ENCODE measurements around the gene MIDN.

Gene MIDN

DNA sequence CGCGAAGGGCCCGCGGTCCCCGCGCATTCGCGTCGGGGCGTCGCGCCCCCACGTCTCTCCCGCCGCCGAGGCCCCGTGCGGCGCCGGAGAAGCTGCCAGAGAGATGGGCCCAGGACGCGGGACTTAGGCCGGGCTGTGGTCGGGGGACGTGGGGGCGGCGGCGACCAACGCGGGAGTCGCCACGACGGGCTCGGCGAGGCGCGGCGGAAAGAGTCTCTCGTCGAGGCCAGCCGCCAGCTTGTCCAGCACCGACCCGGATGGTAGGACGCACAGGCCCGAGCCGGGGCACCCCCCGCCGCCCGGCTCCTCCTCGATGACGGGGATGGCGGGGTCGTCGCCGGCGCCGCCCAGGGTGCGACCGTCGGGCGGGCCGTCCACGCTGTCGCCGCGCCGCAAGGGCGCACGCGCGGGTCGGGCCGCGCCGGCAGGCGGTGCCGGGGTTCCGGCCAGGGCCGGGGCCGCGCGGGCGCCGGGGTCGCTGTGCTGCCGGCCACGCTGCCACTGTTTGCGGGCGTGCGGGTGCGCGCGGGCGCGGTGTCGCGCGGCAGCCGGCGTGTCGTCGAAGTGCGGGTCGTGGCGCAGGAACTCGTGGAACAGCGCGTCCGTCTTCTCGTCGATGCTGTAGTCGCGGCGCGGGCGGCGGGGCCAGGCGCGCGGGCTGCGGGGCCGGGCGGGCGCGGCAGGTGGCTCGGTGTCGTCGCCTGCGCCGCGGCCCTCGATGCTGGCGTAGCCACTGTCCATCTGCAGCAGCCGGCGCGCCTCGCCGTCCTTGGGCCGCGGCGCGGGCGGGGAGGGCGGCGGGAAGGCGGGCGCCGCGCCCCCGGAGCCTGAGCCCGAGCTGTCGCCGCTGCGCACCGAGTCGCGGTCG lies 19.1 kb upstream of the MIDN start:
- Histone ChIP-seq H3K4me3 (ENCODE audit: low read depth, low read length, poor library complexity, severe bottlenecking) (no peak overlapping the region), H3K9me2 (ENCODE audit: low read depth, low read length) (no peaks in the 10 kb centered on the region), H3K79me2 (ENCODE audit: insufficient read depth, low read length) (no peaks in the 10 kb centered on the region), H3F3A (ENCODE audit: insufficient read depth, low read length) (no peaks in the 10 kb centered on the region), H3K36me3 (ENCODE audit: insufficient read depth, low read length) (peaks cover 26% of the 10 kb centered on the region), H3K4me1 (ENCODE audit: insufficient read depth, low read length, severe bottlenecking) (no peaks in the 10 kb centered on the region), H4K20me1 (ENCODE audit: insufficient read depth, low read length) (no peaks in the 10 kb centered on the region), H3K27me3 (ENCODE audit: insufficient read depth, low read length) (no peaks in the 10 kb centered on the region; the same call in 1 of the 2 replicates), H3K9me3 (ENCODE audit: low read length) (no peaks in the 10 kb centered on the region), H3K9ac (ENCODE audit: low read length) (no peak overlapping the region), H2AFZ (ENCODE audit: low read length) (no peak overlapping the region), H3K27ac (ENCODE audit: low read depth, low read length, poor library complexity, severe bottlenecking) (no peak overlapping the region), H3K4me2 (ENCODE audit: low read length) (no peak overlapping the region)
- TF ChIP-seq EZH2 (IDR thresholded peaks at IDR 0.05; ENCODE audit: borderline replicate concordance, low read length) (no peak), CTCF (IDR thresholded peaks at IDR 0.05; ENCODE audit: low read length) (no peak)

DNA sequence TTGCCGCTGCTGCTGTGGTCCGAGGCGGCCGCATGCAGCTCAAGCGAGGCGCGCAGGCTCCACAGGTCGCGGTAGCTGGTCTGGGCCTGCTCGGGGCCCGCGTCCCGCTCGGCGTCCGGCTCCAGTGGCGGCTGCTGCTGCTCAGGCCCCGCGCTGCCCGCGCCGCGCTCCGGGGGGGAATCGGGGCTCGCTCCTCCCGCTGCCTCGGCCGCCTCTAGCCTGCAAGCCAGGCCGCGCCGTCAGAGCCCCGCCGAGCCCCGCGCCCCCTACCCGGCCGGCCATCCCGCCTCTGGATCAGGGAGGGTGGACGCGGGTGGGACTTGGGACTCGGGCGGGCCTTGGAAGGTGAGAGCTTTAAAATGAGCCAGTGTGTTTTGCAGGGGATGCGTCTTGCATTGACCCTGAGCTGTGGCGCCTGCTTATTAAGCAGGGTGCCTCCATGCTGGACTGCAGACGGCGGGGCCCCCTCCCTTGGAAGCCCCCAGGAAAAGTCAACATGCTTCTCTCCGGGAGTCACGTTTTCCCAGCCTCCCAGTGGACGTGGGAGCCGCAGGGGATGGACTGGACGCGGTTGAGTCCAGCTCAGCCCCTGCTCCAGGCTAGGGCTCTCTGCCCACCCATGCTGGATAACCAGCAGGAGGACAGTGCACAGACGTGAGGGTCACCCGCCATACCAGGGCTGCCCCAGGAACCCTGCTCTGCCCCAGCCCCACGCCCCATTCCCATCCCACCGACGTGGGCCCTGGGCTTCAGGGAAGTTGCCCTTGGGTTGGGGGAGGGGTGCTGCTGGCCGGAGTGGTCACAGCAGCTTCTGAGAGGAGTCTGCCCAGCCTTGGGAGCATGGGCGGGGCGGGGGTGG lies 18.2 kb upstream of the MIDN start:
- Histone ChIP-seq H3K4me2 (ENCODE audit: low read length) (no peak overlapping the region), H2AFZ (ENCODE audit: low read length) (no peak overlapping the region), H3K27me3 (ENCODE audit: insufficient read depth, low read length) (no peaks in the 10 kb centered on the region; the same call in 1 of the 2 replicates), H3K79me2 (ENCODE audit: insufficient read depth, low read length) (no peaks in the 10 kb centered on the region), H3K4me3 (ENCODE audit: low read depth, low read length, poor library complexity, severe bottlenecking) (no peak overlapping the region), H3F3A (ENCODE audit: insufficient read depth, low read length) (no peaks in the 10 kb centered on the region), H4K20me1 (ENCODE audit: insufficient read depth, low read length) (no peaks in the 10 kb centered on the region), H3K4me1 (ENCODE audit: insufficient read depth, low read length, severe bottlenecking) (no peaks in the 10 kb centered on the region), H3K9me2 (ENCODE audit: low read depth, low read length) (no peaks in the 10 kb centered on the region), H3K9me3 (ENCODE audit: low read length) (no peaks in the 10 kb centered on the region), H3K9ac (ENCODE audit: low read length) (no peak overlapping the region), H3K36me3 (ENCODE audit: insufficient read depth, low read length) (peaks cover 22% of the 10 kb centered on the region), H3K27ac (ENCODE audit: low read depth, low read length, poor library complexity, severe bottlenecking) (no peak overlapping the region)
- no peak for TF ChIP-seq CTCF (IDR thresholded peaks at IDR 0.05; ENCODE audit: low read length)
- TF ChIP-seq EZH2 (IDR thresholded peaks at IDR 0.05; ENCODE audit: borderline replicate concordance, low read length): no peak

- Histone ChIP-seq H4K20me1 (ENCODE audit: insufficient read depth, low read length) (no peaks in the 10 kb centered on the region), H3K9ac (ENCODE audit: low read length) (no peak overlapping the region), H3K4me2 (ENCODE audit: low read length) (no peak overlapping the region), H3K36me3 (ENCODE audit: insufficient read depth, low read length) (peaks cover 17% of the 10 kb centered on the region), H3K27me3 (ENCODE audit: insufficient read depth, low read length) (peaks cover under 1% of the 10 kb centered on the region; the same call in 1 of the 2 replicates), H3F3A (ENCODE audit: insufficient read depth, low read length) (no peaks in the 10 kb centered on the region), H2AFZ (ENCODE audit: low read length) (no peak overlapping the region), H3K27ac (ENCODE audit: low read depth, low read length, poor library complexity, severe bottlenecking) (no peak overlapping the region), H3K9me2 (ENCODE audit: low read depth, low read length) (no peaks in the 10 kb centered on the region), H3K4me3 (ENCODE audit: low read depth, low read length, poor library complexity, severe bottlenecking) (no peak overlapping the region), H3K79me2 (ENCODE audit: insufficient read depth, low read length) (no peaks in the 10 kb centered on the region), H3K9me3 (ENCODE audit: low read length) (no peaks in the 10 kb centered on the region), H3K4me1 (ENCODE audit: insufficient read depth, low read length, severe bottlenecking) (no peaks in the 10 kb centered on the region)
- TF ChIP-seq CTCF (IDR thresholded peaks at IDR 0.05; ENCODE audit: low read length): peak; percentile 10; the same call in 1 of the 2 replicates
- TF ChIP-seq EZH2 (IDR thresholded peaks at IDR 0.05; ENCODE audit: borderline replicate concordance, low read length): no peak
Observed at GRCh38 chr19:1230783-1231489, 17.4 kb upstream of the MIDN start.
